ENCODE results near the gene TCFL5. TPM values are rescaled to one million over a fixed set of nuclear protein-coding genes. Genes with fewer than 3 reads are reported as not detected.

TCFL5 gene
- total RNA-seq, 1 donor from 2014 or later: 1.1 TPM

GRCh38 chr20:62846166-62846890, 15.3 kb downstream of the TCFL5 start:
- no peak for DNase-seq (ENCODE audit: low spot score in 2 of 2)
- intact Hi-C loops (cut with DNase I): no loop called here
- H3K9me3 ChIP-seq: no peaks in the 10 kb centered on the region
- no peak overlapping the region for H3K4me3 ChIP-seq
- H3K27me3 ChIP-seq: no peaks in the 10 kb centered on the region
- H3K27ac ChIP-seq: no peak overlapping the region
- no peaks in the 10 kb centered on the region for H3K4me1 ChIP-seq
- H3K36me3 ChIP-seq: peaks cover 3 to 9% of the 10 kb centered on the region in 2 donors
- TF ChIP-seq CTCF (IDR thresholded peaks at IDR 0.05): no peak

GRCh38 chr20:62845416-62846160, 16.0 kb downstream of the TCFL5 start:
- intact Hi-C loops (cut with DNase I): no loop called here
- DNase-seq (ENCODE audit: low spot score in 2 of 2): no peak
- Histone ChIP-seq H3K27ac (no peak overlapping the region), H3K27me3 (no peaks in the 10 kb centered on the region), H3K4me1 (no peaks in the 10 kb centered on the region), H3K36me3 (peaks cover 3 to 9% of the 10 kb centered on the region in 2 donors), H3K4me3 (no peak overlapping the region), H3K9me3 (no peaks in the 10 kb centered on the region)
- TF ChIP-seq CTCF (IDR thresholded peaks at IDR 0.05): no peak

GRCh38 chr20:62844182-62844581, 17.4 kb downstream of the TCFL5 start:
- Histone ChIP-seq H3K27ac (no peak overlapping the region), H3K4me3 (no peak overlapping the region), H3K36me3 (peaks cover 3 to 9% of the 10 kb centered on the region in 2 donors), H3K27me3 (no peaks in the 10 kb centered on the region), H3K9me3 (no peaks in the 10 kb centered on the region), H3K4me1 (no peaks in the 10 kb centered on the region)
- intact Hi-C loops (cut with DNase I): no loop called here
- no peak for TF ChIP-seq CTCF (IDR thresholded peaks at IDR 0.05)
- no peak for DNase-seq (ENCODE audit: low spot score in 2 of 2)

GRCh38 chr20:62843656-62844055, 18.0 kb downstream of the TCFL5 start:
- DNase-seq (ENCODE audit: low spot score in 2 of 2): no peak
- Histone ChIP-seq H3K27ac (no peak overlapping the region), H3K9me3 (no peaks in the 10 kb centered on the region), H3K4me3 (no peak overlapping the region), H3K27me3 (no peaks in the 10 kb centered on the region), H3K36me3 (peaks cover 3 to 9% of the 10 kb centered on the region in 2 donors), H3K4me1 (no peaks in the 10 kb centered on the region)
- TF ChIP-seq CTCF (IDR thresholded peaks at IDR 0.05): no peak
- intact Hi-C loops (cut with DNase I): no loop called here

- Histone ChIP-seq H3K9me3 (no peaks in the 10 kb centered on the region), H3K36me3 (peaks cover 3 to 9% of the 10 kb centered on the region in 2 donors), H3K4me1 (no peaks in the 10 kb centered on the region), H3K4me3 (no peak overlapping the region), H3K27ac (no peak overlapping the region), H3K27me3 (no peaks in the 10 kb centered on the region)
- intact Hi-C loops (cut with DNase I): no loop called here
- no peak for TF ChIP-seq CTCF (IDR thresholded peaks at IDR 0.05)
- no peak for DNase-seq (ENCODE audit: low spot score in 2 of 2)
Measured at GRCh38 chr20:62841705-62842212, 19.9 kb downstream of the TCFL5 start.
